LNCaP clone FGC (cell line): ENCODE measurements around the gene SECISBP2L.
"Not testable (repeated sequence)": the region's sequence is repeated elsewhere in the genome, so short reads cannot be mapped to it uniquely, and the experiment has no call there.

Source experiments
- DNase-seq: peaks from one replicate; pipeline ENCODE4 v3.0.0-alpha.2; 2011; ENCODE audit warnings: low read depth
- H3K4me3 ChIP-seq: 2 replicates; pipeline ENCODE4 v1.5.1; 2011; ENCODE audit warnings: mild to moderate bottlenecking, low read depth, low read length, control low read depth
- TF ChIP-seq, protein P1 (sequence below): IDR thresholded peaks from 2 replicates; pipeline ENCODE4 v1.5.1; 2012; ENCODE audit warnings: mild to moderate bottlenecking; ENCODE audit not compliant: control insufficient read depth, insufficient read depth; ENCODE audit errors: extremely low read depth

The SECISBP2L gene

DNA sequence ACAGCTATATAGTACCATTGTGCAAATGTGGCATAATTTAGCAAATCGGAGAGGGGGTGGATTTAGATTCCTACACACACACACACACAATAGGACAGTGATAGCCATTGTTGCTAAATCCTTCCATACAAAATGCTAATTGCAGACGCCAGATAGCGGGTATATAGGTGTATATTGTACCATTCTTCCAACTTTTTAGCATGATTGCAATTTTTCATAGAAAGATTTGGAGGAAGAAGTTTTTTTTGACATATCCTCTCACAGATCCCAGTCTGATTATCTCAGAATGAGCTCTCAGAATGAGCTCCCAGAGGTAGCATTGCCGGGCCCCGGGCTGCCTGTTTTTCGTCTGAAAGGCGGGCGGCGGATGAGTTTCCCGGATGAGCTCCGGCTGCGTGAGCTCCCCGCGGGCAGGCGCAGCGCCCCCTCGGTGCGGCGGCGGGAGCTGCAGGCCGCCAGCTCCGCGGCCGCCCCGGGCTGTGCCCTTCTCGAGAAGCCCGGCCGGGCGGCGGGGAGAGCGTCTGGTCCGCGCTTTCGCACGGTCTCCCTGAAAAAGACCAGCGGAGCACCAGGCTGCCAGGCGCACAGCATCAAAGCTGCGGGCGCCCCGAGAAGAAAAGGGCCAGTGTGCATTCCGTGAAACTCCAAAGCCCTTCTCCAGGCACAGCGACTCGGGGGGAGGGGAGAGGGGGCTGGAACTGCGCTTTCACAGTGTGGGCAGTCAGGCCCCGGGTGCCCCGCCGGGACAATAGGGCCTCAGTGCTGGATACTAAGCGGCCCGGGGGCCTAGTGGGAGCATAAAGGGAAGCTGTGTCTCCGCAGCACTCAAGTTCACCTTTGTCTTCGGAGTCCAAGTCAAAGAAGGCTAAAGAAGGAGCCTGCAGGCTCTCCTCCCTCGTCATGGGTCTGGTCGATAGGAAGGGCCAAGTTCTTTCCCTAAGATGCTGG, 70.5 kb downstream of the SECISBP2L start:
- peak overlapping the region; percentile 36 for H3K4me3 ChIP-seq
- no peak for DNase-seq
- TF ChIP-seq, protein P1, sequence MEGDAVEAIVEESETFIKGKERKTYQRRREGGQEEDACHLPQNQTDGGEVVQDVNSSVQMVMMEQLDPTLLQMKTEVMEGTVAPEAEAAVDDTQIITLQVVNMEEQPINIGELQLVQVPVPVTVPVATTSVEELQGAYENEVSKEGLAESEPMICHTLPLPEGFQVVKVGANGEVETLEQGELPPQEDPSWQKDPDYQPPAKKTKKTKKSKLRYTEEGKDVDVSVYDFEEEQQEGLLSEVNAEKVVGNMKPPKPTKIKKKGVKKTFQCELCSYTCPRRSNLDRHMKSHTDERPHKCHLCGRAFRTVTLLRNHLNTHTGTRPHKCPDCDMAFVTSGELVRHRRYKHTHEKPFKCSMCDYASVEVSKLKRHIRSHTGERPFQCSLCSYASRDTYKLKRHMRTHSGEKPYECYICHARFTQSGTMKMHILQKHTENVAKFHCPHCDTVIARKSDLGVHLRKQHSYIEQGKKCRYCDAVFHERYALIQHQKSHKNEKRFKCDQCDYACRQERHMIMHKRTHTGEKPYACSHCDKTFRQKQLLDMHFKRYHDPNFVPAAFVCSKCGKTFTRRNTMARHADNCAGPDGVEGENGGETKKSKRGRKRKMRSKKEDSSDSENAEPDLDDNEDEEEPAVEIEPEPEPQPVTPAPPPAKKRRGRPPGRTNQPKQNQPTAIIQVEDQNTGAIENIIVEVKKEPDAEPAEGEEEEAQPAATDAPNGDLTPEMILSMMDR = peak; percentile 91

DNA sequence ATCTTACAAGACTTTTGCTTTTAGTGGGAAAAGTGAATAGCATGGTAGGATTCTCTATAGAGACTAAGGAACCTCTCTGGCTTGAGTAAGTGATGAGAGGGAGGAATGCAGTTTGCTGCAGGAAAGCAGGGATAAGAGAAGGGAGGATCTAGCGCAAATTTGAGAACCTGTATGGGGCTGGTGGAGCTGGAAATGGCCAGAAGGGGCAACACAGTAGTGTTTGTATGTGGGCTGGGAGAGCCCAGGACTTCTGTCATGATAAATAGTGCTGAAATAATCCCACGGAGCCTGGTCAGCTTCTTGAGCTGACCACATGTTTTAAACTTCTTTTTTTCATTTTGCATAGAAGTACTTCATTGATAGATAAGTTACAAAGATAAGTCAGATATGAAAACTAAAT, 71.4 kb downstream of the SECISBP2L start:
- TF ChIP-seq, protein P1 = no peak
- DNase-seq = no peak
- no peak overlapping the region for H3K4me3 ChIP-seq

DNA sequence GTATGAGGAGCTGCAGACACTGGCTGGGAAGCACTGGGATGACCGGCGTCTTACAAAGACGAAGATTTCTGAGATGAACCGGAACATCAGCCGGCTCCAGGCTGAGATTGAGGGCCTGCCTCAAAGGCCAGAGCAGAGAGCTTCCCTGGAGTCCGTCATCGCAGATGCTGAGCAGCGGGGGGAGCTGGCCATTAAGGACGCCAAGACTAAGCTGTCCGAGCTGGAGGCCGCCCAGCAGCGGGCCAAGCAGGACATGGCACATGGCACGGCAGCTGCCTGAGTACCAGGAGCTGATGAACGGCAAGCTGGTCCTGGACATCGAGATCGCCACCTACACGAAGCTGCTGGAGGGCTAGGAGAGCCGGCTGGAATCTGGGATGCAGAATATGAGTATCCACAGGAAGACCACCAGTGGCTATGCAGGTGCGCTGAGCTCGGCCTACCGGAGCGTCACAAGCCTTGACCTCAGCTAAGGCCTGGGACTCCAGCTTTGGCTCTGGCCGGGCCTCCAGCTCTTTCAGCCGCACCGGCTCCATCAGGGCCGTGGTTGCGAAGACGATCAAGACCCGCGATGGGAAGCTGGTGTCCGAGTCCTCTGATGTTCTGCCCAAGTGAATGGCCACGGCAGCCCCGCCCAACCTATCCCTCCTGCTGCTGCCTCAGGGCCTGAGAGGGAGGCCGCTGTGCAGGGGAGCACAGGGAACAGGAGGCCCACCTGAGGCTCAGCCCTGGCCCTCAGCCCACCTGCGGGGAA, 73.3 kb downstream of the SECISBP2L start:
- DNase-seq = no peak
- TF ChIP-seq, protein P1 = no peak
- no peak overlapping the region for H3K4me3 ChIP-seq

DNA sequence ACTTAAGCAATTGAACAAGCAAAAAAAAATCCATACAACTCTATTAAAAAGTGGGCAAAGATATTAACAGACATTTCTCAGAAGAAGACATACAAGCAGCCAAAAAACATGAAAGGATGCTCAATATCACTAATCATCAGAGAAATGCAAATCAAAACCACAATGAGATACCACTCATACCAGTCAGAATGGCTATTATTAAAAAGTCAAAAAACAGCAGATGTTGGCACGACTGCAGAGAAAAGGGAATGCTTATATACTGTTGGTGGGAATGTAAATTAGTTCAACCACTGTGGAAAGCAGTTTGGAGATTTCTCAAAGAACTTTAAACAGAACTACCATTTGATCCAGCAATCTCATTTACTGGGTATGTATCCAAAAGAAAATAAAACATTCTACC, 75.3 kb downstream of the SECISBP2L start:
- not testable (repeated sequence) for H3K4me3 ChIP-seq, DNase-seq

DNA sequence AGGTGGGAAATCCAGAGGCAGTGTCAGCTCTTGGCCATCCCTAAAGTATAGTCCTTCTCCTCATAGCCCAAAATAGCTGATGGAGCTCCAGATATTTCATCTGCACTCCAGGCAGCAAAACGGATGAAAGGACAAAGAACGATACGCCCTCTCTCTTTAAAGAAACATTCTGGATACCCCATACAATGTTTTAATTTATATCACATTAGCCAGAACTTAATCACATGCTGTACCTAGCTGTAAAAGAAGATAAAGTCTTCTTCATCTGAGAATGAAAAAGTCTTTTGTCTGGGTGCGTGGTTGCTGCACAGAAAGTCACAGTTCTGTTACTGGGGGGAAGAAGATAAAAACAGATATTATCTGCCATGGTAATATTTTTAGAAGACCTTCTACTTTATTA, 78.2 kb downstream of the SECISBP2L start:
- TF ChIP-seq, protein P1 = no peak
- no peak overlapping the region for H3K4me3 ChIP-seq
- DNase-seq = no peak

DNA sequence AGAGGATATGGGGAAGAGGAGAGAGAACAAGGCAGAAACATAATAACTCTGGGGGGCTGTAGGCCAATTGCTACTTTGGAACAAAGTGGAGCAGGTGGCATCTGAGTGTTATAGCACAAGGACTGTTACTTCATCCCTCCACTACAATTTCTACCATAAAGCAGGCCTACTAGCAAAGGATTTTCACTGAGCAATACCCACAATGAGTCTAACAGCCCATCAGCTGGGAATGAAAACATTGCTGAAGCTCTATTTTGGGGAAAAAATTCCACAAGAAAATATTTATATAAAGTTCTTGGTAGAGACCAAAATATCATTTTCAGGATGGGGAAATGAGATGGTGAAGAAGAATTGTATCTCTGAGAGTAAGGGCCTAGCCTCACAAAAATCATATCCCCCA, 78.9 kb downstream of the SECISBP2L start:
- H3K4me3 ChIP-seq = no peak overlapping the region
- TF ChIP-seq, protein P1 = no peak
- no peak for DNase-seq

DNA sequence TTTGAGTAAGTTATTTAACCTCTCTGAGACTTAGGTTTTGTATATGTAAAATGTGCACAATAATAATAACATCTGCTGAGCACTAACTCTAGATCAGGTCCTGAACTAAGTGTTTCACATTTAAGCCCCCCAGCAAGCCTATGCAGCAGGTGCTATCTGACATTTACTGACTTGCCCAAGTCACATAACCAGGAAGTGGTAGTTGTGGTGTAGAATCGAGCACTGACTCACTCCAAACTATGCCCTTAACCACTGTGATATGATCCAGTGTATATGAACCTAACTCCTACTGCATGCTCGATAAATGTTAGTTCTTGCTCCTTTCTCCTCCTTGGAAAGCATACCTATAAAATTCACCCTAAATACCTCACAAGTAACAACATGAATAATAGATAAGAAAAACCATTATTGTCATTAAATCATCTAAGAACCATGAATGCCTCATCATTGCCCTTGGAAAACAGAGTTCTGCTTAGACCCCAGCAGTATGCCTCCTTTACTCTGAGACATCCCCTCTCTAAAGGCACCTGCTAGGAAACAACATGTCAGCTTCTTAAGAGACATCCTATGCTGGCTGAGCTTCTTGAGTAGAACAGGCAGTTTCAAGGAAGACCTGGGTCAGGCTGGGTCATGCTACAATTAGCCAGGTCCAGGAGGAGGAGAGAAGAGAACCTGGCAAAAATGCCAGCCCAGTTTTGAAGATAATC, 79.5 kb downstream of the SECISBP2L start:
- H3K4me3 ChIP-seq = no peak overlapping the region
- no peak for DNase-seq
- TF ChIP-seq, protein P1 = no peak
